Activated CD4-positive, CD25-positive, alpha-beta regulatory T cell treated with anti-CD3 and anti-CD28 coated beads, Interleukin-2, amount 50 U/mL, for 24 hours (primary cell): ENCODE data around the gene CTSW.

Experiments used
- ATAC-seq, 2 donors: fragments of 150-1000 bp; cut with Tn5 transposase; one replicate each; pipeline ENCODE4 v1.10.0; 2021; ENCODE audit warnings: mild to moderate bottlenecking in 1 of 2, moderate library complexity in 1 of 2

Gene CTSW

DNA sequence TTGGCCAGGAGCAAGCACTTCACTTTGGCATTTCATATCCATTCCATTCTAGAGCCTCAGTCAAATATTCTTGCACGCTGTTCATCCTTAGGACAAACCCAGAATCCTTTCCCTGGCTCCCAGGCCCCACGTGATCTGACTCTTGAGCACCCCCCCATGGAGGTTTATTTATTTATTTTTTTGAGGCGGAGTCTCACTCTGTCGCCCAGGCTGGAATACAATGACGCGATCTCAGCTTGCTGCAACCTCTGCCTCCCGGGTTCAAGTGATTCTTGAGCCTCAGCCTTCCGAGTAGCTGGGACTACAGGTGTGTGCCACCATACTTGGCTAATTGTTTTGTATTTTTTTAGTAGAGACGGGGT, 52.9 kb downstream of the CTSW start:
- no peak for ATAC-seq
